Epithelial cell of proximal tubule (primary cell): ENCODE results near the gene SHISA6. TPM values are rescaled to one million over a fixed set of nuclear protein-coding genes. Genes with fewer than 3 reads are reported as not detected.

ENCODE experiments used
- DNase-seq: peaks from one replicate; pipeline ENCODE4 v3.0.0-alpha.2; 2011; ENCODE audit warnings: low read depth
- H3K4me3 ChIP-seq: 2 replicates; pipeline ENCODE4 v1.5.1; 2011; ENCODE audit warnings: low read depth, mild to moderate bottlenecking, low read length
- total RNA-seq: library from RNA; depleted of rRNA; stranded (reverse); fragments of >200 nt; gene quantifications from 2 replicates; pipeline ENCODE4 v1.2.3, GENCODE V29; 2015
- TF ChIP-seq, protein P1 (sequence below): conservative IDR thresholded peaks from 2 replicates; pipeline ENCODE4 v1.5.1; 2012; ENCODE audit warnings: low read depth, mild to moderate bottlenecking, low read length

SHISA6 gene
- total RNA-seq, 1 donor from 2014 or later, result not detected

GRCh38 chr17:11244776-11245175 lies 3.8 kb downstream of the SHISA6 start:
- TF ChIP-seq, protein P1, sequence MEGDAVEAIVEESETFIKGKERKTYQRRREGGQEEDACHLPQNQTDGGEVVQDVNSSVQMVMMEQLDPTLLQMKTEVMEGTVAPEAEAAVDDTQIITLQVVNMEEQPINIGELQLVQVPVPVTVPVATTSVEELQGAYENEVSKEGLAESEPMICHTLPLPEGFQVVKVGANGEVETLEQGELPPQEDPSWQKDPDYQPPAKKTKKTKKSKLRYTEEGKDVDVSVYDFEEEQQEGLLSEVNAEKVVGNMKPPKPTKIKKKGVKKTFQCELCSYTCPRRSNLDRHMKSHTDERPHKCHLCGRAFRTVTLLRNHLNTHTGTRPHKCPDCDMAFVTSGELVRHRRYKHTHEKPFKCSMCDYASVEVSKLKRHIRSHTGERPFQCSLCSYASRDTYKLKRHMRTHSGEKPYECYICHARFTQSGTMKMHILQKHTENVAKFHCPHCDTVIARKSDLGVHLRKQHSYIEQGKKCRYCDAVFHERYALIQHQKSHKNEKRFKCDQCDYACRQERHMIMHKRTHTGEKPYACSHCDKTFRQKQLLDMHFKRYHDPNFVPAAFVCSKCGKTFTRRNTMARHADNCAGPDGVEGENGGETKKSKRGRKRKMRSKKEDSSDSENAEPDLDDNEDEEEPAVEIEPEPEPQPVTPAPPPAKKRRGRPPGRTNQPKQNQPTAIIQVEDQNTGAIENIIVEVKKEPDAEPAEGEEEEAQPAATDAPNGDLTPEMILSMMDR, result no peak
- DNase-seq, result no peak

GRCh38 chr17:11245187-11245586 lies 4.2 kb downstream of the SHISA6 start:
- TF ChIP-seq, protein P1, result no peak
- no peak for DNase-seq
- no peak overlapping the region for H3K4me3 ChIP-seq

More at GRCh38 chr17:11244776-11245175, 3.8 kb downstream of the SHISA6 start:
- no peak overlapping the region for H3K4me3 ChIP-seq

DNA sequence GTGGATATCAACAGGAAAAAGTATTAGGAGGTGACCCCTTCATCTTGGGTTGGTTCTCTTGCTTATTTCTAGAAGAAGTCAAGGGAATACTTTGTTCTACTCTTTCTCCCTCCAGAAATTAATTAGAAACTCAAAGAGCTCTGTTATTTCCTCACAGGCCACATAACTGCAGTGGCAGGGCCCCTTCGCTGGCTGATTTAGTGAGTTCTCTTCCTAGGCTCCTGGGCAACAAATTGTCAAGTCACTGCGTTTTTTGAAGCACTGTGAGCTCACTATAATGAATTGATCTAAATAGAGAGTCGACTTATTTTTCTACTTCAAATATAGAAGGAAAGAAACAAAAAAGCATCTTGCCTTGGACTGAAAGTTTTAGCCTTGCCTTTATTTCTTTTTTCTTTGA lies 4.8 kb downstream of the SHISA6 start:
- TF ChIP-seq, protein P1, result no peak

GRCh38 chr17:11250161-11250560 lies 9.1 kb downstream of the SHISA6 start:
- TF ChIP-seq, protein P1, result no peak
- no peak overlapping the region for H3K4me3 ChIP-seq

More for the DNA sequence above, 4.8 kb downstream of the SHISA6 start:
- no peak for DNase-seq
- H3K4me3 ChIP-seq, result no peak overlapping the region

GRCh38 chr17:11251561-11252107 lies 10.6 kb downstream of the SHISA6 start:
- TF ChIP-seq, protein P1, result no peak

More at GRCh38 chr17:11250161-11250560, 9.1 kb downstream of the SHISA6 start:
- DNase-seq, result no peak

GRCh38 chr17:11252146-11252545 lies 11.1 kb downstream of the SHISA6 start:
- H3K4me3 ChIP-seq, result no peak overlapping the region
- DNase-seq, result no peak
- TF ChIP-seq, protein P1, result no peak

More at GRCh38 chr17:11251561-11252107, 10.6 kb downstream of the SHISA6 start:
- H3K4me3 ChIP-seq, result no peak overlapping the region
- no peak for DNase-seq

DNA sequence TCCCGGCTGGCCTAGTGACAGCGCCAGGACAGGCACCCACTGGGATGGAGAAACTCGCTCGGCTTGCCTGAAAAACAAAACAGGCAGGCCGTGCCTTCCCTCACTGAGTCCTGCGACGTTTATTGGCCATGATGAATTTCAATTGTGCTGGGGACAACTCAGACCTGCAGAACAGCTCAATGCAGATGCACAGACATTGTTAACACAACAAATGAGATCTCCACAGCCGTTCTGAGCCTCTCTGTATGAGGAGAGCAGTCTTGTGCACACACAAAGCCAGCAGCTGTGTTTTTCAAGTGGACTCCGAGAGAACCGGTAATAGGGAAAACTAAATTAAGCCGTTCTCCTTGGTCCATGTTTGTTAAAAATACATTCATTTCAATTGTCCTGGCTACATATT lies 15.9 kb downstream of the SHISA6 start:
- DNase-seq, result no peak
- no peak overlapping the region for H3K4me3 ChIP-seq
- TF ChIP-seq, protein P1, result no peak
